HG02973 (cell line): ENCODE data around the gene PDCD1.
"Not testable (repeated sequence)": the region's sequence is repeated elsewhere in the genome, so short reads cannot be mapped to it uniquely, and the experiment has no call there.

Source experiments
- ATAC-seq: cut with Tn5 transposase; IDR thresholded peaks from one replicate; pipeline ENCODE4 v1.9.1; 2021; ENCODE audit warnings: moderate library complexity; ENCODE audit not compliant: unreplicated experiment

Gene PDCD1

GRCh38 chr2:241835611-241836010 lies 23.1 kb downstream of the PDCD1 start:
- ATAC-seq, result no peak

- ATAC-seq, result no peak
These were observed 24.0 kb downstream of the PDCD1 start for GRCh38 chr2:241834527-241835210.

- ATAC-seq, result not testable (repeated sequence)
These were observed 24.8 kb downstream of the PDCD1 start for GRCh38 chr2:241833756-241834526.

GRCh38 chr2:241833101-241833663 lies 25.5 kb downstream of the PDCD1 start:
- ATAC-seq, result no peak

- no peak for ATAC-seq
These were observed 31.3 kb downstream of the PDCD1 start for GRCh38 chr2:241827394-241827793.

- ATAC-seq, result not testable (repeated sequence)
These were observed 34.9 kb downstream of the PDCD1 start for GRCh38 chr2:241823531-241824437.

GRCh38 chr2:241822264-241822623 lies 36.5 kb downstream of the PDCD1 start:
- ATAC-seq, result no peak

- no peak for ATAC-seq
These were observed 37.0 kb downstream of the PDCD1 start for GRCh38 chr2:241821460-241822263.

- ATAC-seq, result no peak
These were observed 37.9 kb downstream of the PDCD1 start for GRCh38 chr2:241820625-241821384.

- not testable (repeated sequence) for ATAC-seq
These were observed 38.6 kb downstream of the PDCD1 start for GRCh38 chr2:241819947-241820624.

GRCh38 chr2:241818943-241819270 lies 39.8 kb downstream of the PDCD1 start:
- ATAC-seq, result no peak

GRCh38 chr2:241818229-241818942 lies 40.3 kb downstream of the PDCD1 start:
- no peak for ATAC-seq

GRCh38 chr2:241817821-241818215 lies 40.9 kb downstream of the PDCD1 start:
- ATAC-seq, result not testable (repeated sequence)

- no peak for ATAC-seq
These were observed 41.4 kb downstream of the PDCD1 start for GRCh38 chr2:241817126-241817820.

- no peak for ATAC-seq
These were observed 42.1 kb downstream of the PDCD1 start for GRCh38 chr2:241816431-241817121.

GRCh38 chr2:241815477-241816430 lies 42.9 kb downstream of the PDCD1 start:
- ATAC-seq, result no peak
